ENCODE data around the gene GIMAP4.

The GIMAP4 gene

DNA sequence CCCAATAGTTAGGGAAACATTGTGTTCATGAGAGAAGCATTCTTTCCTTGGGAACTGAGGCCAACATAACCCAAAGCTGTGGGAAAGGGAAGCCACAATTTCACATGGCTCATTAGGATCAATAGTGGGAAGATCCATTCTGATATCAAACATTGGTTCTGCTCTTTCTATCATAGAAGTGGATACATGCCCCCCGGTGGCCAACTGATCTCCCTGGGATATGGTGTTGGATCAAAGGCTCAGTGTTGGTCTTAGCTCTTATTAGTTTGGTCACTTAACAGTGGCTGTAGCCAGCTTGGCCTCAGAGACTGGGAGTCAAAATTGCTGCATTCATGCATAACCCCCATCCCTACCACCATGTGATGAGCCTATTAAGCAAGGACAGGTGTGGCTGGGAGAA is 6.7 kb upstream of the GIMAP4 start:
- H3K4me1 ChIP-seq (ENCODE audit: control insufficient read depth, insufficient read depth, low read length), result no peaks in the 10 kb centered on the region
- no peak overlapping the region for H3K4me3 ChIP-seq (ENCODE audit: low read depth, low read length)
- no peaks in the 10 kb centered on the region for H3K9me3 ChIP-seq (ENCODE audit: control insufficient read depth, insufficient read depth, low read depth, low read length)
- CTCF ChIA-PET, result no interaction called here
- no peak overlapping the region for H3K27ac ChIP-seq (ENCODE audit: extremely low read depth, low read depth, low read length)
- TF ChIP-seq ZNF510 (tag by site-specific recombination; IDR thresholded peaks at IDR 0.05; ENCODE audit: insufficient replicate concordance) (no peak), ZNF596 (tag by site-specific recombination; IDR thresholded peaks at IDR 0.05) (no peak), ZNF501 (tag by site-specific recombination; IDR thresholded peaks at IDR 0.05) (no peak), ZNF184 (tag by site-specific recombination; IDR thresholded peaks at IDR 0.05) (no peak), ZNF114 (tag by site-specific recombination; IDR thresholded peaks at IDR 0.05) (no peak), ZNF530 (tag by site-specific recombination; IDR thresholded peaks at IDR 0.05; ENCODE audit: low read depth) (no peak), GLIS2 (tag by site-specific recombination; IDR thresholded peaks at IDR 0.05) (no peak), ZNF24 (tag by site-specific recombination; IDR thresholded peaks at IDR 0.05) (no peak), MZF1 (tag by site-specific recombination; IDR thresholded peaks at IDR 0.05; ENCODE audit: borderline replicate concordance) (no peak), ZNF214 (tag by site-specific recombination; IDR thresholded peaks at IDR 0.05; ENCODE audit: borderline replicate concordance) (no peak), ZNF544 (tag by site-specific recombination; IDR thresholded peaks at IDR 0.05) (no peak)
- H3K36me3 ChIP-seq (ENCODE audit: control insufficient read depth in 2 of 2, insufficient read depth in 1 of 2, low read length in 2 of 2), result no peaks in the 10 kb centered on the region
- POLR2A ChIA-PET, result no interaction called here

DNA sequence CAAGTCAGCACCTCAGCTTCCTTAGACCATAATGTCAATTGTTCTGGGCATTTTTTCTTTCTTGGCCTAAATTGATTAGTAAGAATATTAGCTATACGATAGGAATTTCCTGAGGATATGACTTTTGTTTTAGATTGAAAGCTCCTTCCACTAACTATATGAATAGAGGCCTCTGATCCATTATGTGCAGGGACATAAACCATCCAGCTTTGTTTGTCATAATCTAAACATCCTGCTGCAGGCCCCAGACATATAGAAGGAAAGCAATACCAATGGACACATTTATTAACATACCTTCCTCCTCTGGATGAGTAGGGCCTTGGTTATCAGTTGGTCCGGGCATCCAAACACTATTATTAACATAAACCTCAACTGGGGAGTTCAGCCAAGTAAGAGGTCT is 4.3 kb upstream of the GIMAP4 start:
- Histone ChIP-seq H3K36me3 (ENCODE audit: control insufficient read depth in 2 of 2, insufficient read depth in 1 of 2, low read length in 2 of 2) (no peaks in the 10 kb centered on the region), H3K27ac (ENCODE audit: extremely low read depth, low read depth, low read length) (no peak overlapping the region), H3K4me3 (ENCODE audit: low read depth, low read length) (no peak overlapping the region), H3K9me3 (ENCODE audit: control insufficient read depth, insufficient read depth, low read depth, low read length) (no peaks in the 10 kb centered on the region), H3K4me1 (ENCODE audit: control insufficient read depth, insufficient read depth, low read length) (no peaks in the 10 kb centered on the region)
- ChIA-PET CTCF (no interaction called here), POLR2A (no interaction called here)
- TF ChIP-seq ZNF510 (tag by site-specific recombination; IDR thresholded peaks at IDR 0.05; ENCODE audit: insufficient replicate concordance), result no peak
- no peak for TF ChIP-seq ZNF10 (tag by site-specific recombination; IDR thresholded peaks at IDR 0.05)
- TF ChIP-seq ZNF19 (tag by site-specific recombination; IDR thresholded peaks at IDR 0.05; ENCODE audit: low read depth), result no peak
- no peak for TF ChIP-seq GLIS2 (tag by site-specific recombination; IDR thresholded peaks at IDR 0.05)
- TF ChIP-seq REPIN1 (tag by site-specific recombination; IDR thresholded peaks at IDR 0.05; ENCODE audit: low read depth), result no peak
- TF ChIP-seq, protein P1, sequence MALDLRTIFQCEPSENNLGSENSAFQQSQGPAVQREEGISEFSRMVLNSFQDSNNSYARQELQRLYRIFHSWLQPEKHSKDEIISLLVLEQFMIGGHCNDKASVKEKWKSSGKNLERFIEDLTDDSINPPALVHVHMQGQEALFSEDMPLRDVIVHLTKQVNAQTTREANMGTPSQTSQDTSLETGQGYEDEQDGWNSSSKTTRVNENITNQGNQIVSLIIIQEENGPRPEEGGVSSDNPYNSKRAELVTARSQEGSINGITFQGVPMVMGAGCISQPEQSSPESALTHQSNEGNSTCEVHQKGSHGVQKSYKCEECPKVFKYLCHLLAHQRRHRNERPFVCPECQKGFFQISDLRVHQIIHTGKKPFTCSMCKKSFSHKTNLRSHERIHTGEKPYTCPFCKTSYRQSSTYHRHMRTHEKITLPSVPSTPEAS (tag by site-specific recombination; IDR thresholded peaks at IDR 0.05), result no peak
- no peak for TF ChIP-seq PRDM10 (tag by site-specific recombination; IDR thresholded peaks at IDR 0.05)
- no peak for TF ChIP-seq ZNF830 (tag by site-specific recombination; IDR thresholded peaks at IDR 0.05; ENCODE audit: low read depth)
- no peak for TF ChIP-seq ZBTB17 (tag by site-specific recombination; IDR thresholded peaks at IDR 0.05)
- TF ChIP-seq ZNF133 (tag by site-specific recombination; IDR thresholded peaks at IDR 0.05), result no peak
- TF ChIP-seq ZBTB21 (tag by site-specific recombination; IDR thresholded peaks at IDR 0.05), result no peak
- TF ChIP-seq KLF1 (tag by site-specific recombination; IDR thresholded peaks at IDR 0.05), result no peak
- no peak for TF ChIP-seq ZNF701 (tag by site-specific recombination; IDR thresholded peaks at IDR 0.05)
- TF ChIP-seq SALL2 (tag by site-specific recombination; IDR thresholded peaks at IDR 0.05; ENCODE audit: borderline replicate concordance), result no peak
- TF ChIP-seq YY1 (tag by site-specific recombination; IDR thresholded peaks at IDR 0.05), result no peak
- no peak for TF ChIP-seq YY2 (tag by site-specific recombination; IDR thresholded peaks at IDR 0.05)
- TF ChIP-seq PBX3 (CRISPR knock-in tag; IDR thresholded peaks at IDR 0.05), result no peak
- no peak for TF ChIP-seq ZNF639 (tag by site-specific recombination; IDR thresholded peaks at IDR 0.05)
- TF ChIP-seq ELK4 (IDR thresholded peaks at IDR 0.05; ENCODE audit: borderline replicate concordance, low read depth, low read length), result no peak
- no peak for TF ChIP-seq GLI2 (tag by site-specific recombination; IDR thresholded peaks at IDR 0.05; ENCODE audit: borderline replicate concordance, low read depth)
